ENCODE data around the gene CCDC57. TPM values are rescaled to one million over a fixed set of nuclear protein-coding genes. Genes with fewer than 3 reads are reported as not detected.

The CCDC57 gene
- total RNA-seq, 1 donor from 2014 or later = 92.1 TPM

DNA sequence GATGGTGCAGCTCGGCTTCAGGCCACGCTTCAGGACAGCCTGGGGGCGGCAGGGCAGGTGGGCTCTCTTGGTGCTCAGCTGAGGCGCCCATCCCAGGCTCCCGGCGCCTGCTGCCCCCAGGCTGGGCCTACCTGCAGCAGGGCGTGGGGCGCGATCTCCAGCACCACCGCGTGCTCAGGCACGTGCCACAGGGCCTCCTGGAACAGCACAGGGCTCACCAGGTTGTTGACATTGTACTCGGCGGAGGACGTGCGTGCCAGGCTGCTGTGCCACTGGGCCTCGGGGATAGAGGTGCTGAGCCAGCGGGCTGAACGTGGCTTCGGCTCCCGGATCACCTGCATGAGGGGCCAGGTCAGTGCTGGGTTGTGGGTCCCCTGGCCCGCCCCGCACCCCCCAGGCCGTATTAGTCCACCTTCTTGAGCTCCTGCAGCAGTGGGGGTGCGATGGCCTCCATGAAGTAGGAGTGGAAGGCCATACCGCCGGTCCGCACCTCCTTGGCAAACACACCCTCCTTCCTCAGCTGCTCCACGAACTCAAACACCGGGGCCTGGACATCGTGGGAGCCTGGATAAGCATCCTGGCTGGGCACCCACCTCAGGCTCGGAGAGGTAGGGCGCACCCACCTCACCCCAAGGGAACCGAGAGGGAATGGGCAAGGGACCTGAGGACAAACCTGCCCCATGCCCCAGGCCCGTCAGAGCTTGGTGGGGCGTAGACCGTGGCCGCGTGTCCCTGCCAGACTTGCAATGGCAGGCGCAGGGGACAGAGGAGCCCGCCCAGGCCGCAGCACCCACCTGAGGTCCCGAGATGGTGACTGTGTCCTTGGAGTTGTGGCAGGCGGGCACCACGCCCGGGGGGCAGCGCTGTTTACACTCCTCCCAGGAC, 123.6 kb downstream of the CCDC57 start:
- no peaks in the 10 kb centered on the region for H3K9me3 Mint-ChIP-seq
- H3K27me3 Mint-ChIP-seq (ENCODE audit: low read depth) = no peaks in the 10 kb centered on the region
- DNase-seq (ENCODE audit: low spot score in 2 of 2, unreplicated experiment in 2 of 2) = no peak
- H3K4me1 Mint-ChIP-seq = no peaks in the 10 kb centered on the region
- H3K4me3 Mint-ChIP-seq = no peak overlapping the region
- peaks cover 8% of the 10 kb centered on the region for H3K36me3 Mint-ChIP-seq
- TF ChIP-seq, protein P1, sequence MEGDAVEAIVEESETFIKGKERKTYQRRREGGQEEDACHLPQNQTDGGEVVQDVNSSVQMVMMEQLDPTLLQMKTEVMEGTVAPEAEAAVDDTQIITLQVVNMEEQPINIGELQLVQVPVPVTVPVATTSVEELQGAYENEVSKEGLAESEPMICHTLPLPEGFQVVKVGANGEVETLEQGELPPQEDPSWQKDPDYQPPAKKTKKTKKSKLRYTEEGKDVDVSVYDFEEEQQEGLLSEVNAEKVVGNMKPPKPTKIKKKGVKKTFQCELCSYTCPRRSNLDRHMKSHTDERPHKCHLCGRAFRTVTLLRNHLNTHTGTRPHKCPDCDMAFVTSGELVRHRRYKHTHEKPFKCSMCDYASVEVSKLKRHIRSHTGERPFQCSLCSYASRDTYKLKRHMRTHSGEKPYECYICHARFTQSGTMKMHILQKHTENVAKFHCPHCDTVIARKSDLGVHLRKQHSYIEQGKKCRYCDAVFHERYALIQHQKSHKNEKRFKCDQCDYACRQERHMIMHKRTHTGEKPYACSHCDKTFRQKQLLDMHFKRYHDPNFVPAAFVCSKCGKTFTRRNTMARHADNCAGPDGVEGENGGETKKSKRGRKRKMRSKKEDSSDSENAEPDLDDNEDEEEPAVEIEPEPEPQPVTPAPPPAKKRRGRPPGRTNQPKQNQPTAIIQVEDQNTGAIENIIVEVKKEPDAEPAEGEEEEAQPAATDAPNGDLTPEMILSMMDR (IDR thresholded peaks at IDR 0.05; ENCODE audit: unreplicated experiment) = no peak
- H3K27ac Mint-ChIP-seq = no peak overlapping the region

DNA sequence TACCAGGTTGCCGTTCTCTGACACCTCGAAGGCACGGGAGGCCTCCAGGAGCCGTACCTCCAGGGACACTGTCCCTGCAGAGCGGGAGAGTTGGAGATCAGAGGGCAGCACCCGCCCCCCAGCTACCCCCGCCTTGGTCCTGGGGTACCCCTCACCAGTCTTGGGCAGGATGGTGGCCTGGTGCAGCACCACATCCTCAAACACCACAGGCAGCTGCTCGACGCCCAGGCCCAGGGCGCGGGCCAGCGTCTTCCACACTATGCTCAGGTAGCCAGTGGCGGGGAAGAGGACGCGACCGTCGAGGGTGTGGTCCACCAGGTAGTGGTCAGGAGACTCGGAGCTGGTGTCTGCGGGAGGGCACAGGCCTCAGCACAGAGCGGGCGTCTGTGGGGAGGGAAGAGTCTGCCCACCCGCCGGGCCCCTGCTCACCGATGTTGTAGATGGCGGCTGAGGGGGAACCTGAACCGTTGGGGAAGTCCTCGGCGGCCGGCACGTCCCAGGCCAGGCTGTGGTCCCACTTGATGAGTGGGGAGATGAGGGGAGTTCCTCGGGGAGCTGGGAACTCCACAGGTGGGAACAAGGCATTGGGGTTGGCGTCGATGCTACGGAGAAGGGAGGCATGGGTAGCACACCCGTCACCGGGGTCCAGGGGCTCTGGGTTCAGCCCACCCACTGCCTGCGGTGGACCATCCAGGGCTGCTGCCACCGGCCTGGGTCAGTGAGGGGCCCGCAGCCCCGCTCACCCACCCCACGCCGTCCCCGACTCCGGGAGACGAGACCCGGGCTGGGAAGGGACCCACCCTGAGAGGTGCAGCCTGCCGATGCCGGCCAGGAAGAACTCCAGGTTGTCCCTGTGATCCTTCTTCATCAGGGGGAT, 124.4 kb downstream of the CCDC57 start:
- H3K9me3 Mint-ChIP-seq = no peaks in the 10 kb centered on the region
- DNase-seq (ENCODE audit: low spot score in 2 of 2, unreplicated experiment in 2 of 2) = no peak
- no peaks in the 10 kb centered on the region for H3K4me1 Mint-ChIP-seq
- no peak overlapping the region for H3K4me3 Mint-ChIP-seq
- TF ChIP-seq, protein P1 (IDR thresholded peaks at IDR 0.05; ENCODE audit: unreplicated experiment) = no peak
- no peaks in the 10 kb centered on the region for H3K27me3 Mint-ChIP-seq (ENCODE audit: low read depth)
- H3K36me3 Mint-ChIP-seq = peaks cover 5% of the 10 kb centered on the region
- no peak overlapping the region for H3K27ac Mint-ChIP-seq

DNA sequence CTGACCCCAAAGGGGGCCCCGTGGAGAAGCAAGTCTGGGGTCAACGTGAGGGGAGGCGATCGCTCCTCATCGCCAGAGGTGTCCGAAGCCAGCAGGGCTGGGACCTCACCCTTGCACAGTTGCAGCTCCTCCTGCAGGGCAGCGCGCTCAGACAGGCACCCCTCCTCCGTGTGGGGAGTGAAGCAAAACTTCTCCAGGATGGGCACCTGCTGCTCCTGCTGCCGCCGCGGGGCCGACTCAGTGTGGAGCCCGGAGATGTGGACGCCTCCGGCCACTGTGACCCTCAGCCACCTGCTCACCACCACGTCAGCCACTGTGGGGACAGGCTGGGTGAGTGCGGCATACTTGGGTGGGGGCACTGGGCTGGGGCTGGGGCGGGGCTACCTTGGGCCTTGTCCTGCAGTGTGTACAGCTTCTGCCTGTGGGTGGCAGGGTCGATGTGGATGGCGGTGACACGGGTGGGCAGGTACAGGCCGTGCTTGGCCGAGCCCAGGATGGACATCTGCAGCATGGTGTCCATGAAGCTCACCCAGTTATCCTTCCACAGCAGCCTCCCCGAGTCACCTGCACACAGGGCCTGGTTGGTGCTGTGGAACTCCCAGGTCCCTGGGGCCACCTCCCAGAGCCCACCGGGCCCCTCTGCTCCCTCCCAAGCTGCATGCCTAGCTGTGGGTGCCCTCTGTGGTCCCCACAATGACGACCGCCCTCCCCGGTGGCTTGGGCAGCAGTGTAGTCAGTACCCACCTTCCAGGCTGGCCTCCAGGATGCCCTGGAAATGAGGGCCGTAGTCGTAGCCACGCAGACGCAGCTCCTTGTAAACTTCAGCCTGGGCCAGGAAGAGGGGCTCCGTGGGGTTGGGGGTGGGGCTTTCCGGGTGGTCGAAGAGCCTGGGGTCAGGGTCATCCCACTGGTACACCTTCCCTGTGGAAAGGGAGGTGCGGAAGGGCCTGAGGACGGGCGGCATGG, 125.4 kb downstream of the CCDC57 start:
- Mint-ChIP-seq H3K4me1 (no peaks in the 10 kb centered on the region), H3K9me3 (no peaks in the 10 kb centered on the region), H3K27me3 (ENCODE audit: low read depth) (no peaks in the 10 kb centered on the region), H3K27ac (no peak overlapping the region), H3K4me3 (no peak overlapping the region), H3K36me3 (peaks cover 5% of the 10 kb centered on the region)
- TF ChIP-seq, protein P1 (IDR thresholded peaks at IDR 0.05; ENCODE audit: unreplicated experiment) = no peak
- DNase-seq (ENCODE audit: low spot score in 2 of 2, unreplicated experiment in 2 of 2) = no peak

DNA sequence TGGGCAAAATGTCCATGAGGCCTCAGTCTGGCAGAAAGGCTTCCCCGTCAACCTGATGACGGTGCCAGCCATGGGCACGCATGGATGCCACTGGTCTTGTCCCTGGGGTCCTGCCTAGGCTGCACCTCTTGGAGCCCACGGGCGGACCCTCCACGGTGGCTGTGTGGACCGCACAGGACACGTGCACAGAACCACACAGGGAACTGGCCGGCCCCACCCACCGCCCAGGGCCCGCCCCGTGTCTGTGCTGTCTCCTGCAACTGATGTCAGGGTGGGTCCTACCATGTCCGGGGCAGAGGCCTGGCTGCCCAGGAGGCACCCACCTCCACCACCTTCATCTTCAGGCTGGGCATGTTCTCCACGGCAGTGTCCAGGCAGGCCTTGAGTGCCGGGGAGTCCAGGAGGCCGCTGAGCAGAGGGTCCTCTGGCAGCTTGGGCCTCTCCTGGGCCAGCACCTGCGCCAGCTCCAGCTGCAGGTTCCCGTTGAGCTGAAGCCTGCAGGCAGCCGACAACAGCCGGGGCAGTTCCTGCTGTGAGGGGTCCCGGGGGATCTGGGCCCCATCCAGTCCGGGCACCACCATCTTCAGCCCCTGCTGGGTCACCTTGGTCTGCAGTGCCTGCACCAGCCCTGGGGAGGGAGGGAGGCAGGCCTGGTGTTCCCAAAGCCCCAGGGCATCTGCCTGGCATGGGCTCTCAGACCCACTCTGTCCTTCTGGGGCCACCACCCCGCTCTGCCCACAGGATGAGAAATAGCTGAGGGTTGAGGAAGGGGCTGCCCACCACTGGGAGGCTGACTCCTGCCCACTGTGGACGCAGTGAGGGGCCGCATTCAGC, 126.5 kb downstream of the CCDC57 start:
- Mint-ChIP-seq H3K36me3 (peaks cover 5% of the 10 kb centered on the region), H3K4me1 (no peaks in the 10 kb centered on the region), H3K27ac (no peak overlapping the region), H3K27me3 (ENCODE audit: low read depth) (no peaks in the 10 kb centered on the region), H3K9me3 (no peaks in the 10 kb centered on the region), H3K4me3 (no peak overlapping the region)
- TF ChIP-seq, protein P1 (IDR thresholded peaks at IDR 0.05; ENCODE audit: unreplicated experiment) = no peak
- no peak for DNase-seq (ENCODE audit: low spot score in 2 of 2, unreplicated experiment in 2 of 2)
